H4 (cell line): ENCODE data around the gene GALNT13. TPM values are rescaled to one million over a fixed set of nuclear protein-coding genes. Genes with fewer than 3 reads are reported as not detected.

ENCODE experiments used
- DNase-seq: peaks from one replicate; pipeline ENCODE4 v3.0.0-alpha.2; 2015; ENCODE audit warnings: low spot score
- total RNA-seq: library from RNA; depleted of rRNA; stranded (reverse); fragments of >200 nt; shearing (Covaris generic); gene quantifications from 2 replicates; pipeline ENCODE4 v1.2.3, GENCODE V29; 2014

GALNT13 gene
- total RNA-seq, 1 experiment from 2014 or later: 10.4 TPM

- DNase-seq: no peak
These were observed 434.7 kb downstream of the GALNT13 start for GRCh38 chr2:154306266-154306970.

- DNase-seq: no peak
These were observed 435.3 kb downstream of the GALNT13 start for GRCh38 chr2:154307007-154307406.

- DNase-seq: no peak
These were observed 452.9 kb downstream of the GALNT13 start for GRCh38 chr2:154324601-154325000.

- DNase-seq: no peak
These were observed 457.8 kb downstream of the GALNT13 start for GRCh38 chr2:154329510-154329909.

- DNase-seq: no peak
These were observed 460.1 kb downstream of the GALNT13 start for GRCh38 chr2:154331784-154332183.

- no peak for DNase-seq
These were observed 464.5 kb downstream of the GALNT13 start for GRCh38 chr2:154336201-154336600.

- no peak for DNase-seq
These were observed 466.7 kb downstream of the GALNT13 start for GRCh38 chr2:154338352-154338967.

GRCh38 chr2:154343282-154343681 lies 471.6 kb downstream of the GALNT13 start:
- DNase-seq: no peak

- DNase-seq: no peak
These were observed 479.2 kb downstream of the GALNT13 start for GRCh38 chr2:154350911-154351310.

GRCh38 chr2:154361276-154361675 lies 489.6 kb downstream of the GALNT13 start:
- no peak for DNase-seq

GRCh38 chr2:154368153-154368552 lies 496.4 kb downstream of the GALNT13 start:
- no peak for DNase-seq

GRCh38 chr2:154370873-154371272 lies 499.2 kb downstream of the GALNT13 start:
- no peak for DNase-seq

GRCh38 chr2:154374416-154374815 lies 502.7 kb downstream of the GALNT13 start:
- DNase-seq: no peak

GRCh38 chr2:154375579-154375931 lies 503.8 kb downstream of the GALNT13 start:
- peak; percentile 62 for DNase-seq

- no peak for DNase-seq
These were observed 510.4 kb downstream of the GALNT13 start for GRCh38 chr2:154381931-154382794.

- DNase-seq: no peak
These were observed 514.5 kb downstream of the GALNT13 start for GRCh38 chr2:154386186-154386585.

- no peak for DNase-seq
These were observed 519.3 kb downstream of the GALNT13 start for GRCh38 chr2:154391051-154391450.

GRCh38 chr2:154392256-154392655 lies 520.5 kb downstream of the GALNT13 start:
- no peak for DNase-seq

- no peak for DNase-seq
These were observed 522.9 kb downstream of the GALNT13 start for GRCh38 chr2:154394600-154394999.

GRCh38 chr2:154400563-154401290 lies 529.0 kb downstream of the GALNT13 start:
- DNase-seq: no peak

- peak; percentile 64 for DNase-seq
These were observed 530.5 kb downstream of the GALNT13 start for GRCh38 chr2:154402213-154402612.

- DNase-seq: no peak
These were observed 531.6 kb downstream of the GALNT13 start for GRCh38 chr2:154403242-154403790.
